ENCODE data around the gene TTC28.
A peak's percentile ranks its signal among the peaks of the same experiment; 100 is the strongest.

The TTC28 gene

GRCh38 chr22:27996981-27997380 lies 682.7 kb downstream of the TTC28 start:
- Histone ChIP-seq H3K27me3 (ENCODE audit: control insufficient read depth in 1 of 2, insufficient read depth in 1 of 2, low read length in 2 of 2) (no peaks in the 10 kb centered on the region), H3K4ac (ENCODE audit: low read depth in 1 of 2, low read length in 2 of 2) (no peak overlapping the region), H3K9me3 (ENCODE audit: control insufficient read depth, low read length) (no peaks in the 10 kb centered on the region)

DNA sequence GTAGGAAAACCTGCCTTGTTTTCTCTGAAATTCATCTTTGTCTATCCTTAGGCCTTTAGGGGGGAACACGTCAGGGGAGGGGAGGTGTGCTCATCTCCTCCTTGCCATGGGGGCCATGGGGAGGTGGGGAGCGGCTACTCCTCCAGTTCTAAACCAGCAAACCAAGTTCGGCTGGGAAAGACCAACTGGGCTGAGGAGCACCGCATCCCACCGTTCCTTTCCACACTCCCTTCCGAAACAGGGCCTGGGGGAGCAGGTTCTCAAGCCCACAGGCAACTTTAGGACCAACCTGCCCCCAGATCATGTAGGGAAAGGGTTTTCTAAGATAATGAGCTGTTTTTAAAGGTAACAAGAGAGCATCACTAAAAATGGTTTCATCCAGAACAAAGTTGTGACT lies 683.1 kb downstream of the TTC28 start:
- peaks cover 17% of the 10 kb centered on the region for H3K4me1 ChIP-seq (ENCODE audit: control insufficient read depth, insufficient read depth, low read depth, low read length)
- H3K9ac ChIP-seq (ENCODE audit: low read length) = no peak overlapping the region
- no peaks in the 10 kb centered on the region for H3K27me3 ChIP-seq (ENCODE audit: control insufficient read depth in 1 of 2, insufficient read depth in 1 of 2, low read length in 2 of 2)
- H3K4me2 ChIP-seq (ENCODE audit: low read length, poor library complexity, severe bottlenecking) = no peak overlapping the region
- no peak overlapping the region for H3K4ac ChIP-seq (ENCODE audit: low read depth in 1 of 2, low read length in 2 of 2)
- no peak overlapping the region for H3K23ac ChIP-seq (ENCODE audit: low read length in 2 of 2)
- no peak overlapping the region for H4K8ac ChIP-seq (ENCODE audit: low read length)
- H3K79me1 ChIP-seq (replicated peaks; ENCODE audit: low read length, poor library complexity, severe bottlenecking) = peaks cover 1% of the 10 kb centered on the region
- no peak overlapping the region for H2AK5ac ChIP-seq (ENCODE audit: low read length, severe bottlenecking)
- no peak overlapping the region for H4K91ac ChIP-seq (ENCODE audit: low read length)
- DNase-seq = no peak
- H3K14ac ChIP-seq (ENCODE audit: low read length in 2 of 2) = no peak overlapping the region
- H3K36me3 ChIP-seq (ENCODE audit: control insufficient read depth in 1 of 2, insufficient read depth in 2 of 2, low read depth in 1 of 2, low read length in 2 of 2) = peaks cover 67 to 79% of the 10 kb centered on the region in 2 experiments
- no peak overlapping the region for H2BK12ac ChIP-seq (ENCODE audit: low read length in 2 of 2)
- H3K18ac ChIP-seq (ENCODE audit: low read depth in 1 of 2, low read length in 2 of 2) = no peak overlapping the region
- no peak overlapping the region for H2AFZ ChIP-seq (ENCODE audit: low read depth, low read length)
- H2BK15ac ChIP-seq (ENCODE audit: low read depth, poor library complexity, severe bottlenecking) = no peak overlapping the region
- H2BK120ac ChIP-seq (ENCODE audit: low read depth, low read length) = no peak overlapping the region
- no peak overlapping the region for H2BK5ac ChIP-seq (ENCODE audit: low read depth, low read length, poor library complexity, severe bottlenecking)
- H3K4me3 ChIP-seq (ENCODE audit: insufficient read depth in 1 of 2, low read depth in 1 of 2, low read length in 2 of 2) = no peak overlapping the region
- no peak overlapping the region for H3K27ac ChIP-seq (ENCODE audit: low read length, poor library complexity, severe bottlenecking)
- H3K9me3 ChIP-seq (ENCODE audit: control insufficient read depth, low read length) = no peaks in the 10 kb centered on the region
- 93% methylated on average over 6 of the region's 6 CpGs for WGBS

More at GRCh38 chr22:27996981-27997380, 682.7 kb downstream of the TTC28 start:
- Histone ChIP-seq H3K4me3 (ENCODE audit: insufficient read depth in 1 of 2, low read depth in 1 of 2, low read length in 2 of 2) (no peak overlapping the region), H3K23ac (ENCODE audit: low read length in 2 of 2) (no peak overlapping the region), H3K14ac (ENCODE audit: low read length in 2 of 2) (no peak overlapping the region), H3K27ac (ENCODE audit: low read length, poor library complexity, severe bottlenecking) (no peak overlapping the region), H3K9ac (ENCODE audit: low read length) (peak overlapping the region; percentile 49), H2AK5ac (ENCODE audit: low read length, severe bottlenecking) (no peak overlapping the region), H4K91ac (ENCODE audit: low read length) (no peak overlapping the region), H2AFZ (ENCODE audit: low read depth, low read length) (no peak overlapping the region), H3K4me1 (ENCODE audit: control insufficient read depth, insufficient read depth, low read depth, low read length) (peaks cover 15% of the 10 kb centered on the region), H3K36me3 (ENCODE audit: control insufficient read depth in 1 of 2, insufficient read depth in 2 of 2, low read depth in 1 of 2, low read length in 2 of 2) (peaks cover 63 to 78% of the 10 kb centered on the region in 2 experiments), H3K18ac (ENCODE audit: low read depth in 1 of 2, low read length in 2 of 2) (no peak overlapping the region), H3K79me1 (replicated peaks; ENCODE audit: low read length, poor library complexity, severe bottlenecking) (peaks cover 1% of the 10 kb centered on the region), H4K8ac (ENCODE audit: low read length) (no peak overlapping the region), H2BK15ac (ENCODE audit: low read depth, poor library complexity, severe bottlenecking) (no peak overlapping the region), H2BK5ac (ENCODE audit: low read depth, low read length, poor library complexity, severe bottlenecking) (no peak overlapping the region), H2BK120ac (ENCODE audit: low read depth, low read length) (no peak overlapping the region), H3K4me2 (ENCODE audit: low read length, poor library complexity, severe bottlenecking) (no peak overlapping the region), H2BK12ac (ENCODE audit: low read length in 2 of 2) (no peak overlapping the region)
- 91% methylated on average over 6 of the region's 7 CpGs for WGBS
- DNase-seq = no peak

GRCh38 chr22:27995801-27996528 lies 683.7 kb downstream of the TTC28 start:
- no peak overlapping the region for H2BK15ac ChIP-seq (ENCODE audit: low read depth, poor library complexity, severe bottlenecking)
- no peak overlapping the region for H3K27ac ChIP-seq (ENCODE audit: low read length, poor library complexity, severe bottlenecking)
- peaks cover 18% of the 10 kb centered on the region for H3K4me1 ChIP-seq (ENCODE audit: control insufficient read depth, insufficient read depth, low read depth, low read length)
- no peak overlapping the region for H3K9ac ChIP-seq (ENCODE audit: low read length)
- no peak overlapping the region for H2BK120ac ChIP-seq (ENCODE audit: low read depth, low read length)
- no peak overlapping the region for H4K8ac ChIP-seq (ENCODE audit: low read length)
- no peak overlapping the region for H3K4me3 ChIP-seq (ENCODE audit: insufficient read depth in 1 of 2, low read depth in 1 of 2, low read length in 2 of 2)
- H3K4ac ChIP-seq (ENCODE audit: low read depth in 1 of 2, low read length in 2 of 2) = peak overlapping the region in 1 of 2 experiments; percentile 25
- H3K14ac ChIP-seq (ENCODE audit: low read length in 2 of 2) = no peak overlapping the region
- H3K36me3 ChIP-seq (ENCODE audit: control insufficient read depth in 1 of 2, insufficient read depth in 2 of 2, low read depth in 1 of 2, low read length in 2 of 2) = peaks cover 66 to 74% of the 10 kb centered on the region in 2 experiments
- no peaks in the 10 kb centered on the region for H3K27me3 ChIP-seq (ENCODE audit: control insufficient read depth in 1 of 2, insufficient read depth in 1 of 2, low read length in 2 of 2)
- H4K91ac ChIP-seq (ENCODE audit: low read length) = no peak overlapping the region
- H3K18ac ChIP-seq (ENCODE audit: low read depth in 1 of 2, low read length in 2 of 2) = no peak overlapping the region
- no peaks in the 10 kb centered on the region for H3K9me3 ChIP-seq (ENCODE audit: control insufficient read depth, low read length)
- DNase-seq = no peak
- no peak overlapping the region for H2BK12ac ChIP-seq (ENCODE audit: low read length in 2 of 2)
- WGBS = 95% methylated on average over 25 of the region's 25 CpGs
- no peak overlapping the region for H2BK5ac ChIP-seq (ENCODE audit: low read depth, low read length, poor library complexity, severe bottlenecking)
- H2AK5ac ChIP-seq (ENCODE audit: low read length, severe bottlenecking) = no peak overlapping the region
- no peak overlapping the region for H3K23ac ChIP-seq (ENCODE audit: low read length in 2 of 2)
- H3K79me1 ChIP-seq (replicated peaks; ENCODE audit: low read length, poor library complexity, severe bottlenecking) = peaks cover 1% of the 10 kb centered on the region
- no peak overlapping the region for H2AFZ ChIP-seq (ENCODE audit: low read depth, low read length)
- no peak overlapping the region for H3K4me2 ChIP-seq (ENCODE audit: low read length, poor library complexity, severe bottlenecking)

GRCh38 chr22:27994481-27995331 lies 684.9 kb downstream of the TTC28 start:
- no peak overlapping the region for H2AK5ac ChIP-seq (ENCODE audit: low read length, severe bottlenecking)
- 79% methylated on average over 13 of the region's 14 CpGs for WGBS
- peak overlapping the region; percentile 32 for H2BK15ac ChIP-seq (ENCODE audit: low read depth, poor library complexity, severe bottlenecking)
- H2AFZ ChIP-seq (ENCODE audit: low read depth, low read length) = no peak overlapping the region
- H4K91ac ChIP-seq (ENCODE audit: low read length) = no peak overlapping the region
- no peak overlapping the region for H3K14ac ChIP-seq (ENCODE audit: low read length in 2 of 2)
- no peaks in the 10 kb centered on the region for H3K27me3 ChIP-seq (ENCODE audit: control insufficient read depth in 1 of 2, insufficient read depth in 1 of 2, low read length in 2 of 2)
- H3K27ac ChIP-seq (ENCODE audit: low read length, poor library complexity, severe bottlenecking) = no peak overlapping the region
- no peak overlapping the region for H3K9ac ChIP-seq (ENCODE audit: low read length)
- H2BK5ac ChIP-seq (ENCODE audit: low read depth, low read length, poor library complexity, severe bottlenecking) = no peak overlapping the region
- no peak for DNase-seq
- H3K4ac ChIP-seq (ENCODE audit: low read depth in 1 of 2, low read length in 2 of 2) = peak overlapping the region in 1 of 2 experiments; percentile 51
- no peak overlapping the region for H3K23ac ChIP-seq (ENCODE audit: low read length in 2 of 2)
- no peak overlapping the region for H3K4me3 ChIP-seq (ENCODE audit: insufficient read depth in 1 of 2, low read depth in 1 of 2, low read length in 2 of 2)
- no peak overlapping the region for H3K4me2 ChIP-seq (ENCODE audit: low read length, poor library complexity, severe bottlenecking)
- no peaks in the 10 kb centered on the region for H3K9me3 ChIP-seq (ENCODE audit: control insufficient read depth, low read length)
- H3K79me1 ChIP-seq (replicated peaks; ENCODE audit: low read length, poor library complexity, severe bottlenecking) = peaks cover 1% of the 10 kb centered on the region
- no peak overlapping the region for H4K8ac ChIP-seq (ENCODE audit: low read length)
- H2BK120ac ChIP-seq (ENCODE audit: low read depth, low read length) = no peak overlapping the region
- peak overlapping the region in 1 of 2 experiments; percentile 24 for H3K18ac ChIP-seq (ENCODE audit: low read depth in 1 of 2, low read length in 2 of 2)
- H3K36me3 ChIP-seq (ENCODE audit: control insufficient read depth in 1 of 2, insufficient read depth in 2 of 2, low read depth in 1 of 2, low read length in 2 of 2) = peaks cover 66 to 71% of the 10 kb centered on the region in 2 experiments
- H3K4me1 ChIP-seq (ENCODE audit: control insufficient read depth, insufficient read depth, low read depth, low read length) = peaks cover 27% of the 10 kb centered on the region
- peak overlapping the region in 1 of 2 experiments; percentile 7 for H2BK12ac ChIP-seq (ENCODE audit: low read length in 2 of 2)
